ENCODE results near the gene STXBP3.
A peak's percentile ranks its signal among the peaks of the same experiment; 100 is the strongest.

The STXBP3 gene

DNA sequence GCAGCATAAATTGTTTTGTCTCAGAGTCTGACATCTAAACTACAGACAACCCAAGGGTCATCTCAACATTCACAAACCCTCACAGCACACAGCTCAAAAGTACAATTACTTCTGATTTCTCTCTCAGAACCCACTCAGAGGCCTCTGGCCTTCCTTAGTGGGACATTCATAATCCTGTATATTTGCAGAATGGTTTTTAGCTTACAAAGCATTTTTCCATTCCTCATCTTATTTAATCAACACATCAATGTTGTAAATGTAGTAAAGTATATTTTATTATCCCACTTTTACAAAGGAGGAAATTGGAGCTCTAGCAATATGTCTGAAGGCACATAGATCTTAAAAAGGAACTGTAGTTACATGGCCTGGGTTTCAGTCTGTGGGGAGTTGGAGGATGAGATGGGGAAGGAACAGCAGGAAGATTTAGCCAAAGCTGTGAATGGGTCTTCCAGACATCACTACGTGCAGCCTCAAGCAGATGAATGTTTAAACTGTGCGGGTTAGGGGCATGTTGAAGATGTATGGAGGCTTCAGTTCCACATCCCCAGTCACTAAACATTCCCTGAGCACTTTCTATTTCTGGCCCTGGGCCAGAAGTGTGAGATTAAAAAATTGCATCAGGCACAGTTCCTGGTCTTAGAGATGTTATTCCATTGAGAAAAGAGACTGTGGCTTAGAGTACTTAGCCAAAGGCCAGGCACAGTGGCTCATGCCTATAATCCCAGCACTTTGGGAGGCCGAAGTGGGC lies 97.1 kb downstream of the STXBP3 start:
- DNase-seq (ENCODE audit: low read depth, low spot score) = no peak

- DNase-seq (ENCODE audit: low read depth, low spot score) = no peak
Observed at GRCh38 chr1:108845446-108845845, 99.0 kb downstream of the STXBP3 start.

DNA sequence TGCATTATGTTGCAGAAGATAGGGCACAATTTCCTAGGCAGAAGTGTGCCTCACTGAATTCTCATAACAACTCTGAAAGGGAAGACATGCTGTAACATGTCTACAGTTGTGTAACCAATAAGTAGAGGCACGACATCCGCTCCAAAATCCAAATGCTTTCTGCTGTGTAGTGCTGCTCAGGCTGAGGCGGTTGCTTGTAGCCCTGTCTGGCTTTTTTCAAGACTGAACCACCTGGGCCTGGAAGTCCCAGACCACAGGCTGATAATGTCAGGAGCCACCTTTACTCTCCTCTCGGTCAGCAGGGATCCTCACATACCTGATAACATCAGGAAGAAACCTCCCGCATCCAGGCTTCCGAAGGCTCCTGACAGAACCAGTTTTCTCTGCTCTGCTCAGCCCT lies 99.5 kb downstream of the STXBP3 start:
- DNase-seq (ENCODE audit: low read depth, low spot score) = peak; percentile 63

GRCh38 chr1:108847494-108847893 lies 101.0 kb downstream of the STXBP3 start:
- no peak for DNase-seq (ENCODE audit: low read depth, low spot score)

DNA sequence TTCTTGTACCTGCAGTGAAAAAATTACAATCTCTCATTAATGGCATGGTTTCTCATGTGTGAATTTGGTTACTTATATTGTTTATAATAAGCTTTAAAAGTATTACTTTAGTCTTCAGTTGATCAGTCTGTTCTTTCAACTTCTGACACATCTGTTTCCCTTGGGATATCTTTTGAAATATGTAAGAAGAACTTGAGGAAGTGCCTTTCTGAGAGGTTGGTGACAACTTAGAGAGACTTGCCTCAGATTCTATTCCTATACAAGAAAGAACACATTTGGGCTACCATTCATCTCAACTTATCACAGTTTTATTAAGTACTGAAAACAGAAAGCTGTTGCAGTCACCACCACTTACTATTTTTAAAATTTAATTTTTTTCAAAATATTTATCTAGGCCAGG lies 102.3 kb downstream of the STXBP3 start:
- DNase-seq (ENCODE audit: low read depth, low spot score) = no peak

DNA sequence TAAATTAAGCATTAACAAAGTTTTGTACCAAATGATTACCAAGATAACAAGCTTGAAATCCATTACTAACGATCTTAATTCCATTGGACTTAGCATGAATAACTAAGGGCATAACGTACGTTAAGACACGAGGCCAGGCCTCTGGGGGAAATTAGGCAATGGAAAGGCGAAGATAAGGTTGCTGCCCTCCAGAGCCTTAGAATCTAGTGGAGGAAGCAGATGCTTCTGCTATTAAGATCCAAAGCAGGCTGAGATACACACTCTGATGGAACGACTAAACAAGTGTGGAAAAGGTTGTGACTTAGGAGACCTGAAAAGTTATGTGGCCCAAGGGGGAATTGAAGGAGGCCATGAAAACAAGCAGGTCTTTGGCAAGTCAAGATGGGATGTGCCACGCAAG lies 104.5 kb downstream of the STXBP3 start:
- DNase-seq (ENCODE audit: low read depth, low spot score) = no peak

- DNase-seq (ENCODE audit: low read depth, low spot score) = no peak
Observed at GRCh38 chr1:108851567-108851966, 105.1 kb downstream of the STXBP3 start.

DNA sequence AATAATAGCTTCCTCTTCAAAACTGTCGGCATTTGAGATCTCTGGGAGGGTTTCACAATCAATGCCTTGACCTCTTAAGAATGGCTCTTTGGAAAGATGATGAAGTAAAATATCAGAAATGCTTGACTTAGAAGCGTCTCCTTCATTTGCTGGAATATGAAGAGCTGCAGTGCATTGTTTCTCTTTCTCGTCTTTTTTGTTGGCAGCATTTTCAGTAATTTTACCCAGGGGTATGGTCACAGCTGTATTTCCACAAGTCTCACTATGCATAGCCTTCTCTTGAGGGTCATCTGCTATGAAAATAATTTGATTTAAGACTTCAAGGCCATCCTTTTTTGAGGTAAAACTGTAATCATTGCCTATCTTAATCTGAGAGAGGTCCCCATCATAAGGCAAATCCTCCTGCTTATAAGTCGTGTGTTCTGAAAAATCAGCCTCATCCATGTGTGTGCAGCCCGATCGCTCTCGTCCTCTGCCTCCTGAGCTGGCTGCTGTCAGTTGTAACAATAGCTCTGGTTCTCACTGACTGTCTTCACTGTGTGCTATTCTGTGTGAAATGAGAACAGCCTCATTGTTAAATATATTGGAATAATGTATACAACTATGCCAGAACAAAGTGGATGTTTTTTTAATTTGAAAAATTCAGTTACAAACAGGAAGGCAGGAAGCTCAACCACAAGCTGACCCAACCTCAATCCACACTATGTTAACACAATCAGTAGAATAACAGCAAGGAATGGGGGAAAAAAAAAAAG lies 105.9 kb downstream of the STXBP3 start:
- no peak for DNase-seq (ENCODE audit: low read depth, low spot score)

DNA sequence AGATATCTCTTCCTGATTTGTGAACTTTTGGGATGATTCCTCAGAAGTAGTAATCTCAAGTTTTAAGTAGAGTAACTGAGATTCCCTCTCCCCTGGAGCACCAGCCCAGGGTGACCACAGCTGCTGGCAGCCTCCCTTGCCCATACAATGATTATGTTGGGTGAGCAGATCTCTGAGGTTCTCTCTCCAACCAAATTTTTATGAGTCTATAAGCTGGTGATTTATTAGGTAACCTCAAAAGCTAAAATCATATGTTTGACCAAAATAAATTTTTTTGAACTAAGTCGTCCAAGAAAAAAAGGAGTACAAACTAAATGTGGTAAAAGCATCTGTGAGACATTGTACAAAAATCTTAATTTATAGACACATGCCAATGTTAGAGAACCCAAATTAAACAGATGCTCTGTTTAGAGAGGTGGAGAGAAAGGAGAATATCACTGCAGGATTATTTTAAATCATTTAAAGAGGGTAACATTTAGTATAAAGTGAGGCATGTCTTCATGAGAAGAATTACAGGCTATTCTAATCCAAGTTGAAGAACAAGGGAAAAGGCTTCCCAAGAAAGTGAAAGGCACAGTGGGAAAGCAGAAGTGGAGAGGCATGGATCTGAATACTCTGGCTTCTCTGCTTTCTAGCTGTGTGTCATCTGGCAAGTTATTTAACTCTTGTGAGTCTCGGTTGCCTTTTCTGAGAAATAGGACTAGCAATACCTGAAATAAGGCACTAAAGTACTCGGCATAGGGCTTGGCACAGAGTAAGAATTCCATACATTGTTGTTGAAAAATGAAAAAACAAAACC lies 107.9 kb downstream of the STXBP3 start:
- no peak for DNase-seq (ENCODE audit: low read depth, low spot score)

- DNase-seq (ENCODE audit: low read depth, low spot score) = no peak
Observed at GRCh38 chr1:108856994-108857393, 110.5 kb downstream of the STXBP3 start, which contains the start of gene AKNAD1. TSS of gene AKNAD1 (minus strand) at chr1:108857094. CDS start at chr1:108852664, 4,430 bp downstream.

DNA sequence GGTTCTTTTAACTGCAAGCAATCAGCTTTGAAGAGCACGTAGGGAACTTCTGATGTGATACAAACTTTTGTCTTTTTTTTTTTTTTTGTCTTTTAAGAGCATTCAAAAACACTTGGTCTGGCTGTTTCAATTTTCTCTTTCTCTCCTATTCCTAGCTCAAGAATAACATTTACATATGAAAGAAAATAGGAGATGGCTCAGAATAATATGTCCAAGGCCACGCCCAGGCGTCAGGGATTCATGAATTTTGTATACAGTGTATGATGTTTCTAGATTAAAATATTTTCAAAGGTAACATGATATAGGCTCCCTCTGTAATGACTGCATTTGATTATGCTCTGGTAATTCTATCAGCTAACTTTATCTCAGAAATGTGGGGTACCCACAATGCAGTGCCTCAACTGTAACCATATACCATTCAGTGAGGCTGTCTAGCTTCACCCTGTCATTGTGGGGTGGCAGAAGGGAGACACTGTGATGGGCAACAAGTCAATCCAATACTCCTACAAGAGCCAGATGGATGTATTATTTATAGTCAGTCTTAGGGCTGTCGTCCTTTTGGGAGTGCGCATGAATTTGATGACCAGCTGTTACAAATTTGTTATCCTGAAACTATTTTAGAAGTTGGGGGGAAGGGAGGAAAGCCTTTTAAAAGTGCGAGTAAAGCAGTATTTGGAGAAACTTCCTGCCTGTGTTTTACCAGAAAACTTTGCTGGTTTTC lies 111.9 kb downstream of the STXBP3 start:
- DNase-seq (ENCODE audit: low read depth, low spot score) = no peak
